Measurements from ENCODE around the gene CDNF.

The CDNF gene

DNA sequence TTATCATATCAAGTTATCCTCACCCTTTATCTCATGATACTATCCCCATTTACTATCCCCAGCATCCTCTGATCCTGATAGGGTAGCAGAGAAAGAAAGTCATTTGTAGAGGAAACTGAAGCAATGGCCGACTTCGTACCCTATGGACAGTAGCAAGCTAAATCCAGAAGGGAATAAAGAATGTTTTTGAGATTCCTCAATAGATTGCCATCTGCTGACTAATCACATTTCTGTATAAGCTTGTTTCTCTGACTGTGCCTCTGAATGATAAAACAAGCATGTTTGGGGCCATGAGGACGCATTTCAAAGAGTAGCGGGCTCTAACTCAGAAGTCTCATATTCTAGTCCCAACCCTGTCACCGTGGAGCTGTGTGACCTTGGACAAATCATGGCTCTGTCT is 49.9 kb downstream of the CDNF start:
- no peak for DNase-seq (ENCODE audit: low read depth)

DNA sequence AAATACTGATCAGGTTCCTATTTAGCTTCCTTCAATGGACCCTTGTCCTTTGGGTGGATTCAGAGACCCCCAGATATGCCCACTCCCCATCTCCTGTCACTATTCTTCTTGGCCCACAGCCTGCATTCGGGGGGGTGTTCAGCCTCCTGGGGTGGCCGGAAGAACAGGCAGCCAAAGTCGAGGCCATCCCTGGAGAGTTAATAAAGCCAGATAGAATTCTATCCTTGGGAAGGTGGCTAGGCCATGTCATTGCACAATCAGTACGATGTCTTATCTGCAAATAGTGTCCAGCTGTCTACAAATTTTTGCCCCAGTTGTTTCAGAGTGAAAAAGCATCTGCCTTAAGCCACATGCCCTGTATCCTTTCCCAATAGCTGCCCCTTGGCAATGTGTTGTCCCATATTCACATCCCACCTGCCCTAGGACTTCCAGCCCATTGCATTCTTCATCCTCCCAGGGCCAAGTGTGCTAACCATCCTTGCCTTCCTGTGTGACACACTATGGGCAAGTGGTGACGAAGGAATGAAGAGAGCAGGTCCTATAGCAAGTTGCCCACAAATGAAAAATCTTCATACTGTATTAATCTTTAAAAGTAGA is 53.3 kb downstream of the CDNF start:
- no peak for DNase-seq (ENCODE audit: low read depth)

DNA sequence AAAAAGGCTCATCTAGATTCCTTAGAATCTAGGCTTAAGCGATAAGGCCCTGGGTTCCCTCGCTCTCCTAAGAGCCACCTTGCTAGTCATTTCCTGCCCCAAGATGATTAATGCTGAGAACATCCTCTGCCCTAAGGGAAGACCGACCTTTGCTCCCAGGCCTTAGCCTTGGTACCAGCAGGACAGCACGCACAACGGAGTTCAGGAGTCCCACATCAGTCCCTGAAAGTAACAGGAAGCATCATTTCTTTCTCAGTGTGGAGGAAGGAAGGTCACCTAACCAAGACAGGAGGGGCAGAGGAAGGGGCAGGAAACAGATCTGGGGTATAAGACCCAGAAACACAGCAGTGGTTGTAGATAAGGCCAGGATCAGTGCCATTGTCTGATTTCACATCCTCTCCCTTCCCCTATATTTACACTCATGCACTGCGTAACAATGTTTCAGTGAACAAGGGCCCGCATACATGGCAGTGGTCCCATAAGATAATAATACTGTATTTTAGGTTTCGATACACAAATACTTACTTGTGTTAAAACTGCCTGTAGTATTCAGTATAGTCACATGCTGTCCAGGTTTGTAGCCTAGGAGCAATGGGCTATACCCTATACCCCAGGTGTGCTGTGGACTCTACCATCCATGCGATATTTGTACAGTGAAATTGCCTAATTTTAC is 55.0 kb downstream of the CDNF start:
- DNase-seq (ENCODE audit: low read depth) = no peak

DNA sequence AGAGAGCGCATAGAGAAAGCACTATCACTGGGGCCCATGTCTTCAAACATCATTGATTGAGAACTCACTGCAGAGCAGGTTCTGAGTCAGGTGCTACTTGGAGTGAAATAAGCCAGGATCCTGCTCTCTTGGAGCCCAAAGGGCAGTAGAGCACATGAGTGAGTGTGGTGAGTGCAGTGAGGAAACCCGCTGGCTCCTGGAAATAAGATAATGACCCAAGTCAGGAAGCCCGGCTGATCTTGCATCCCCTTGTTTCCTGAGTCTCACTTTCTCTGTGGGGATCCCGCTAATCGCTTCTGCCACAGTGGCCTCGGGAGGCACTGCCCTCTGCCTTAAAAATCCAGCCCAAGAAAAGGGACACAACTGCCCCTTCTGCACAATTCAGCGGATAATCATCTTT is 56.1 kb downstream of the CDNF start:
- DNase-seq (ENCODE audit: low read depth) = no peak

DNA sequence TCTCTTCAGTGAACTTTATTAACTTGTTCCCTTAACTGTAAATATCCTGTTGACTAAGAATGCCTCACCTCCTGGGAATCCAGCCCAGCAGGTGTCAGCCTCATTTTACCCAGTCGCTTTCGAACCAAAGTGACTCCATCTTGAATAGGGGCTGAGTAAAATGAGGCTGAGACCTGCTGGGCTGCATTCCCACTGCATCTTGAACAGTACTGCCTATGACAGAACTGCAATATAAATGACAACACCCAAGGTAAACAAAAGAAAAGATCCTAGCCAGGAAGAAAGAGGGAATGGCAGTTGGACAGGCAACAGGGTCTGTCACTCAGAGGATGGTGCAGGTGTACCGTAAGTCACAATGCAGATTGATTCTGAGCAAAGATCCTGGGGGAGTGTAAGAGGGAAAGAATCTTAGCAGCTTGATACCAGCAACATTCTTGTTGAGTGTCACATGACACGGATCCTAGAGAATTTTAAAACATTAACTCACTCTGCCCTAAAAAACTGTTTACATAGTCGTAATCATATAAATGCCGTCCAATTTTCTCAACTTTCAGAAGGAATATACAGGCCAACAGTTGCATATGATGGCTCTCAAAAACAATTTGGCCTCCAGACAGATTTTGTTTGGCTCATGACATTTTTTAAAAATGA is 58.7 kb downstream of the CDNF start:
- no peak for DNase-seq (ENCODE audit: low read depth)

DNA sequence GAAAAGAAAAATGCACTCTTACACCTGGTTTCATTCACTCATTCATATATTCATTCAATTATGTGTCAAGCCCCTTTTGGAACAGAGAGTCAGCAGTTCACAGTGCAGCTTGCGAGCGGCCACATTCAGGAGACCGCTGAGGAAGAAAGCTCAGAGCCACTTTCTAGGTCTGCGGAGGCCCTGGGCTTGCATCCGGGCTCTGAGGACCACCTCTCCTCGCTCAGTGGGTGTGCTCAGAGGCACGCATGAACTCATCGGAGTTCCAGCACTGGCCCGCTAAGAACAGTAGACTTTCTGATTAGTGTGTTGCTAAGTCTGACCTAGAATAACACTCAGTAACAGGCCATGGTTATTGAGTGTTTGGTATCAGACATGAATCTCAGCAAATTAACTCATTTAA is 61.3 kb downstream of the CDNF start:
- no peak for DNase-seq (ENCODE audit: low read depth)

DNA sequence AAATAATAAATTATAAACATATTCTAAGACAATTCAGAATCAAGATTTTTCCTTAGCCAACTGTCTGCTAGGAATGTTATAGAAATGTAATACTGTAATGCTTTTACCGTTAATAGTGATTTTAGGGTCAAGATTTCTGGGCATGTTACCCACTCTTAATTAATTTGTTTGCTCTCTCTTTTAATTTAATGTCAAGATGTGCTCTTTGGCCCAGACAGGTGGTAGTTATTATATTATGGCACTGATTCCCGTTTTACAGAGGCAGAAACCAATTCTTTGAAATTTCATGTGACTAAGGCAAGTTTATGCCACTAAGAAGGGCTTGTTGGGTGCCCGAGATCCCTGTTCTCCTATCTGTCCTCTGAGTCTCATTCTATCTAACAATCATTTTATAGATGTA is 62.2 kb downstream of the CDNF start:
- no peak for DNase-seq (ENCODE audit: low read depth)

DNA sequence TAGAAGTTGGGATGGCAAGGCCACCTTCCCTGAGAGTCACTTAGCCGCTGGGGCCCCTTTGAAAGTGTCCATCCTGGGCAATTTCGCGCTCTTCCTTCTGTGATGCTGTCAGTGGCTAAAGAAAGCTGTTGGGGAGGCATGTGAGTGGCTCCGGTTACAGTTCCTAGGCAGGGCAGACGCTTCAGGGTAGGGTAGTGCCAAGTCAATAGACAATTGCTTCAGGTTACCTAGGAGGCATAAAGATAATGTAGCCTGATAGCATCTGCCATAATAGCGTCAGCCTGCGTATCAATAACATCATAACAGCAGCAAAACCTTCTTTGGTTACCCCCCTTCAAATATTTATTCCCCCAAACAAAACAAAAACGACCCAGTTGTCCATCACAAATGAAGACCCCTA is 63.0 kb downstream of the CDNF start, which contains the start of gene FAM107B:
Gene FAM107B (minus strand): TSS at position 101 of the 400 bp plus-strand sequence. CDS start 234 bp downstream, outside the sequence.
- DNase-seq (ENCODE audit: low read depth) = no peak

DNA sequence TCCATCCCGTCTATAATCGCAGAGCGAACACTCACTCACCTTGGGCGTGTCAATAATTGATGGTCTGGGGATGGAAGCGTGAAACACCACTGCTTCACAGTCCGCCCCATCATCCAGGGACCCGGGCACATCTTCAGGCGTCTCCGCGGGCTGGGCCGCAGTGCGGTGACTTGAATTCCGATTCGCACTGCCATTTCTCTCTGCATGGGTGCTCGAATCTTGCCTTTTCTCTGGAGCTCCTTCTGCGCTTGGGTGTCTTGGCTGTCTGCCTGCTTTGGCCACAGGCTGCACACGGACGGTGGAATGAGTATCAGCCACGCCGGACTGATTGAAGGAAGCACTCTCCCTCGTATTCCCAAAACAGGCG is 63.6 kb downstream of the CDNF start:
- DNase-seq (ENCODE audit: low read depth) = no peak

DNA sequence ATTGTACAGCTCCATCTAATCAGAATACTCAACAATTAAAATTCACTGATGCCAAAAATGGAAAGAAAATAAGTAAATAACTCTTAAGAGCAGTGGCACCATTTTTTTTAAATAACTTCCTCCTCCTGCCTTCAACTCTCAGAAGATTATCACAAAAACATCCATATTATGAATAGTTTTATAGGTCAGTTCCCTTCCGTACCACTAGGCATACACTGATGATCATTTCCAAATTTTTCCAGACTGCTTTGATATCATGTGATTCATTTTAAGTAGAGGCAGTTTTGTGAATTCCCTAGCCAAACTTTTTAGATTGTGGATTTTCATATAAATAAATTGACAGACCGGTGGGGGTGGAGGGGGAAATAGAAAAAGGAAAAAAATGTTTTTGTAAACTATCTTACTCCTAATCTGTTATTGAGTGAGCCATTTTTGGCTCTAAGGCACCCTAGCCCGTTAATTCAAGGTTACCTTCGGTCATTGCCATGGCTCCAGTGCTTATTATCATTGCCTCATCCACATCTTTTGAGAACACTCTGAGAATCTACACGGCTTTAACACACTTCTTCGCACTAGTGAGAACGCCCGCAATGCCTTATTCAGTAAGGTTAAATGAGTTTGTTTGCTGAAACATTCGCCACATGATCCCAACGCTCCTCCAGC is 64.2 kb downstream of the CDNF start:
- DNase-seq (ENCODE audit: low read depth) = no peak

DNA sequence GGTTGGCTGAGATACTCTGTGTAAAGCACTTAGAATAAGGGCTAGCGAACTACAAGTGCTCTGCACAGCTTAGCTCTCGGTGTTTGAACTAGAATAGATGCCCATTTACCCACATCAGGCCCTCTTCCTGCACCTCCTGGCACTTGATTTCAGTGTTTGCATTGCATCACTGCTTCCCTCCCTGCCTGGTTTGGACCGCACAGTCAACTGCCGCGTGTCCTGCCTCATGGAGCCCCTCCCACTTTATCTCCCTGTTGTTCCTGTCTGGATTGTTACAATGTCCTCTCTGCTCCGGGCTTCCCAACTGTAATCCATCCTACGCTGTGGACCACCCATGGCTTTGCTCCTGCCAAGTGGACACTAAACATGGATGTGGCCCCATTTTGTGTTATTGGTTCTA is 65.4 kb downstream of the CDNF start:
- DNase-seq (ENCODE audit: low read depth) = no peak

DNA sequence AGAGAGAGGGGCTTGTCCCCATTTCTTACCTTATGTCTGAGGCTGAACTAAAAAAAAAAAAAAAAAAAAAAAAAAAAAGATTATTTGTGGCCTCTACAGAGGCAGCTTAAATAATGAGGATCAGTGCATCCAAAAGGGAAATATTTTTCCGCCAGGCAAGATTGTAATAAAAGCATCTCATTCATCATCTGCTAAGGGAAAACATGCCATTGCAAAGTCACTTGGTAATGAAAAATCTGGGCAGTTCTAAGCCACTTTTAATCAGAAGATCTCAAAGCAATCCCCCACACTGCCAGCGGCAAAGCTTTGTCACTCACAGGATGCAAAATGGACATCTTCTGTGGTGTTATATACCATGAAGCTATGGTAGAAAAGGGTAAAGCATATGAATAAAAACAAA is 66.9 kb downstream of the CDNF start:
- no peak for DNase-seq (ENCODE audit: low read depth)
